Measurements from ENCODE around the gene INA.
A peak's percentile ranks its signal among the peaks of the same experiment; 100 is the strongest.

Gene INA

DNA sequence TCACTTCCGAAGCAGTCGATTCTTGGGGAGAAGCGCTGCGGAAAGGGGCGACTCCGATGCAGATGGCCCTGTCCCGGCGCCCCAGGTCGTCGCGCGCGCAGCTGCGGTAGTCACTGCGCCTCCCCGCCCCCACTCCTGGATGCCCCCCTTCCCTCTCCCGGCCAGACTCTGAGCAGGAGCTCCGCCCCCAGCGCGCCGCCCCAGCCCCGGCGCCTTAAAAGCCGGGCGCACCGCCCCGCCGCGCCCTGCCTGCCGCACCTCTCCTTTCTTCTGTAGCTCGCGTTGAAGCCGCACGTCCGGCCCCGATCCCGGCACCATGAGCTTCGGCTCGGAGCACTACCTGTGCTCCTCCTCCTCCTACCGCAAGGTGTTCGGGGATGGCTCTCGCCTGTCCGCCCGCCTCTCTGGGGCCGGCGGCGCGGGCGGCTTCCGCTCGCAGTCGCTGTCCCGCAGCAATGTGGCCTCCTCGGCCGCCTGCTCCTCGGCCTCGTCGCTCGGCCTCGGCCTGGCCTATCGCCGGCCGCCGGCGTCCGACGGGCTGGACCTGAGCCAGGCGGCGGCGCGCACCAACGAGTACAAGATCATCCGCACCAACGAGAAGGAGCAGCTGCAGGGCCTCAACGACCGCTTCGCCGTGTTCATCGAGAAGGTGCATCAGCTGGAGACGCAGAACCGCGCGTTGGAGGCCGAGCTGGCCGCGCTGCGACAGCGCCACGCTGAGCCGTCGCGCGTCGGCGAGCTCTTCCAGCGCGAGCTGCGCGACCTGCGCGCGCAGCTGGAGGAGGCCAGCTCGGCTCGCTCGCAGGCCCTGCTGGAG, at the start of gene INA:
Gene INA, plus strand, starts transcription at position 243 of the 817 bp plus-strand sequence. Its CDS starts 74 bp downstream, at position 317.
- DNase-seq (ENCODE audit: low read depth), result no peak
- H3K4me3 ChIP-seq (ENCODE audit: control insufficient read depth, low read depth, low read length), result peak within 1 kb of the TSS; percentile 27
- TF ChIP-seq, protein P1, sequence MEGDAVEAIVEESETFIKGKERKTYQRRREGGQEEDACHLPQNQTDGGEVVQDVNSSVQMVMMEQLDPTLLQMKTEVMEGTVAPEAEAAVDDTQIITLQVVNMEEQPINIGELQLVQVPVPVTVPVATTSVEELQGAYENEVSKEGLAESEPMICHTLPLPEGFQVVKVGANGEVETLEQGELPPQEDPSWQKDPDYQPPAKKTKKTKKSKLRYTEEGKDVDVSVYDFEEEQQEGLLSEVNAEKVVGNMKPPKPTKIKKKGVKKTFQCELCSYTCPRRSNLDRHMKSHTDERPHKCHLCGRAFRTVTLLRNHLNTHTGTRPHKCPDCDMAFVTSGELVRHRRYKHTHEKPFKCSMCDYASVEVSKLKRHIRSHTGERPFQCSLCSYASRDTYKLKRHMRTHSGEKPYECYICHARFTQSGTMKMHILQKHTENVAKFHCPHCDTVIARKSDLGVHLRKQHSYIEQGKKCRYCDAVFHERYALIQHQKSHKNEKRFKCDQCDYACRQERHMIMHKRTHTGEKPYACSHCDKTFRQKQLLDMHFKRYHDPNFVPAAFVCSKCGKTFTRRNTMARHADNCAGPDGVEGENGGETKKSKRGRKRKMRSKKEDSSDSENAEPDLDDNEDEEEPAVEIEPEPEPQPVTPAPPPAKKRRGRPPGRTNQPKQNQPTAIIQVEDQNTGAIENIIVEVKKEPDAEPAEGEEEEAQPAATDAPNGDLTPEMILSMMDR (IDR thresholded peaks at IDR 0.05; ENCODE audit: control insufficient read depth, insufficient read depth, low read depth, low read length, missing control alignments), result no peak

DNA sequence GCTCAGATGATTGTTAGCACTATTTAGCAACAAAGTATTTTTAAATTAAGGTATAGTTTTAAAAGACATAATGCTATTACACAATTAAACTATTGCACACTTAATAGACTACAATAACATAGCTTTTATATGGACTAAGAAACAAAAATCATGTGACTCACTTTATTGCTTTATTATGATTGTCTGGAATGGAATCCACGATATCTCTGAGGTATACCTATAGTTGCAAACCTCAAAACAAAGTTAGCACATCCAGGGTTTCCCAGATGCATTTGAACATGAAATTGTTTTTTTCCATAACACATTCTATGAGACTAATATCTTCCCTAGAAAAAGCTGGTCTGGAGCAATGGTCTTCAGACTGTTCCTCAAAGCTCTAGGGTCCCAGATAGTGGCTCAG, 49.5 kb upstream of the INA start:
- no peak for DNase-seq (ENCODE audit: low read depth)
- TF ChIP-seq, protein P1 (IDR thresholded peaks at IDR 0.05; ENCODE audit: control insufficient read depth, insufficient read depth, low read depth, low read length, missing control alignments), result no peak
- no peak overlapping the region for H3K4me3 ChIP-seq (ENCODE audit: control insufficient read depth, low read depth, low read length)

DNA sequence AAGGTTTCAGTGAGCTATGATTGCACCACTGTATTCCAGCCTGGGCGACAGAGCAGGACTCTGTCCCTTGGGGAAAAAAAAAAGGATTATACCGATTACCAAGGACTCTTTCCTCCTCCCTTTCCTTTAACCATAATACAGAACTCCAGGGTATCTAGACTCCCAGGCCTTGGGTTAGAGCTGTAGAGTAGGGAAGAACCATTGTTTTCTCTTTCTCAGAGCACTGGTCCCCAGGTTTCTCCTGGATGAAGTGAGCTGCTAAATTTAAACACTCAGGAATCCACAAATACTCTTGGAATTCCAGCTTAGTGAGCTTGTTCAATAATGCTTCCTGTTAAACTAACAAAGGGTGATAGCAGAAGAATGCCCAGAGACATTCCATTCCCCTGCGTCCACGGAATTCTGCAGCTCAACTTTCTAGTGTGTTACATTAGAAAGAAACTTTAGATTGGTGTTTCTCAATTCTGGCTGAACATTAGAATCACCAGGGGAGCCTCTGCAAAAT, 45.8 kb upstream of the INA start:
- peak; percentile 84 for DNase-seq (ENCODE audit: low read depth)
- no peak overlapping the region for H3K4me3 ChIP-seq (ENCODE audit: control insufficient read depth, low read depth, low read length)
- TF ChIP-seq, protein P1 (IDR thresholded peaks at IDR 0.05; ENCODE audit: control insufficient read depth, insufficient read depth, low read depth, low read length, missing control alignments), result no peak

DNA sequence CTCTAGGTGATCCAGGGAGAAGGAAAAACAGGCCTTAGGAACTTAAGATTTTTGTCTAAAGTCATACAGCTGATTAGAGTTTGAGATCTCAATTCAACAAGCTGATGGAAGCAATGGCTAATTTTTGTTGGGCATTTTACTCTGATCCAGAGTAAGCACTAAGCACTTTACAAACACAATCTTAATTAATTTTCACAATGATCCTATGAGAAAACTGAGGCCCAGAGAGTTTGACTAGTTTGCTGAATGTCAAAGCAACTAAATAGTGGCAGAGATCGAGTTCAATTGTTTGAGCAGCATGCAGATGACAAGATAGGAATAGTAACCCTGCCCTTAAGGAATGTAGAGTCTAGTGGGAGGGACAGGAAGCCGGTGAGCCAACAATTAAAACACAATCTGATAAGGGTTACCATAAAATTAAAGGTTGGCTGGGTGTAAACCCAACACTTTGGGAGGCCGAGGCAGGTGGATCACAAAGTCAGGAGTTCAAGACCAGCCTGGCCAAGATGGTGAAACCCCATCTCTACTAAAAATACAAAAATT, 44.7 kb upstream of the INA start:
- DNase-seq (ENCODE audit: low read depth), result no peak
- TF ChIP-seq, protein P1 (IDR thresholded peaks at IDR 0.05; ENCODE audit: control insufficient read depth, insufficient read depth, low read depth, low read length, missing control alignments), result no peak
- H3K4me3 ChIP-seq (ENCODE audit: control insufficient read depth, low read depth, low read length), result no peak overlapping the region

DNA sequence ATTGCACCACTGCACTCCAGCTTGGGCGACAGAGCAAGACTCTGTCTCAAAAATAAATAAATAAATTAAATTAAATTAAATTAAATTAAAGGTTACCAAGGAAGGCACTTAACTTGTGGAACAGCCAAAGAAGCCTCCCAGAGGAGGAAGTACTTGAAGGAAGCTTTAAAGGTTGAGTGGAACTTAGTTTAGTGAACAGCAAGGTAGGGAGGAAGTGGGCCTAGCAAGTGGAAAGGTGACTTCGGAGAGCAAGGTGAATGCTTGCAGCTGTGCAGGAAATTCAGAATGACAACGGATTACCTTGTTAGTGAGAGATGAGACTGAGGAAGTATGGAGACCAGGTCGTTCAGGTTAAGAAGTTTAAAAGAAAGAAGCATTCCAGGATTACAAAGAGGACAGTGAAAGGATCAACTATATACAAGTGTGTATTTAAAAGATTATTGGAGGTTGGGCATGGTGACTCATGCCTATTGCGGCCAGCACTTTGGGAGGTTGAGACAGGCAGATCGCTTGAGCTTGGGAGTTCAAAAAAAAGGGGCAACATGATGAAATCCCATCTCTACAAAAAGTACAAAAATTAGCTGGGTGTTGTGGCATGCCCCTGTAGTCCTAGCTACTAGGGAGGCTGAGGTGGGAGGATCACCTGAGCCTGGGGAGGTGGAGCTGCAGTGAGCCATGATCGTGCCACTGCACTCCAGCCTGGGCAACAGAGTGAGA, 44.0 kb upstream of the INA start:
- DNase-seq (ENCODE audit: low read depth), result no peak
- H3K4me3 ChIP-seq (ENCODE audit: control insufficient read depth, low read depth, low read length), result no peak overlapping the region
- TF ChIP-seq, protein P1 (IDR thresholded peaks at IDR 0.05; ENCODE audit: control insufficient read depth, insufficient read depth, low read depth, low read length, missing control alignments), result no peak

DNA sequence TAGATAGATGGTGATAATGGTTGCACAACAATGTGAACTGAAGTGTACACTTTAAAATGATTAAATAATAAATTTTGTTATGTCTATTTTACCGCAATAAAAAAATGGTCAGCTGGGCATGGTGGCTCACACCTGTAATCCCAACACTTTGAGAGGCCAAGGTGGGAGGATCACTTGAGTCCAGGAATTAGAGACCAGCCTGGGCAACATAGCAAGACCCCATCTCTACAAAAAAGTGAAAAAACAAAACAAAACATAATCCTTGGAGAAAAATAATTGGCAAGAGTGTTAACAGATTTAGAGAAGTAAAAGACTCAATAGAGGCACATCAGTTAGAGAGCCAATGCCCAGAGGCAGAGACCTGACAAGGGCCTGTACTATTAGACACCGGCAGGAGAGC, 41.2 kb upstream of the INA start:
- DNase-seq (ENCODE audit: low read depth), result no peak
- TF ChIP-seq, protein P1 (IDR thresholded peaks at IDR 0.05; ENCODE audit: control insufficient read depth, insufficient read depth, low read depth, low read length, missing control alignments), result no peak
- no peak overlapping the region for H3K4me3 ChIP-seq (ENCODE audit: control insufficient read depth, low read depth, low read length)

Data from AG09309 (cell line).